ENCODE results near the gene PEPD. TPM values are rescaled to one million over a fixed set of nuclear protein-coding genes. Genes with fewer than 3 reads are reported as not detected.

PEPD gene
- total RNA-seq, 1 experiment from 2014 or later = 116 TPM

DNA sequence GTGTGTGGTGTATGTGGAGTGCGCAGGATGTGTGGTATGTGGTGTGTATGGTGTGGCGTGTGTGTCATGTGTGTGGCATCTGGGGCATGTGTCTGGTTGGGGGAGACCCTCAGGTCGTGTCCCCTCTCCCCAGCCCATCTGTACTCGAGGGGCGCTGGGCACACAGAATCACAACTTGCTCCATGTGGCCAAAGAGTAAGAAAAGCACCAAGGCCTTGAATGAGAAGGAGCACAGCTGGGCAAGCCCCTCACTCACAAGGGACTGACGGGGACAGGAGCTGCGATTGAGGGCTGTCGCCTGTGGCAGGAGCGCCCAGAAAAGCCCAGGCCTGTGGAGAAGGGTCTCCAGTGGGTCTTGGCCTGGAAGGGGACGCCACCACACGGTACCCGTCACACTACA is 62.8 kb downstream of the PEPD start:
- no peaks in the 10 kb centered on the region for H3K27me3 ChIP-seq (replicated peaks; ENCODE audit: control insufficient read depth, insufficient read depth, low read length)
- no peak for TF ChIP-seq CTCF (IDR thresholded peaks at IDR 0.05; ENCODE audit: insufficient read depth in 1 of 2, low read depth in 1 of 2, low read length in 1 of 2, severe bottlenecking in 1 of 2, unreplicated experiment in 1 of 2)
- H3K36me3 ChIP-seq (ENCODE audit: control insufficient read depth, insufficient read depth, low read length) = peaks cover 8% of the 10 kb centered on the region
- peaks cover 7% of the 10 kb centered on the region for H3K36me3 Mint-ChIP-seq (ENCODE audit: insufficient read depth, unreplicated experiment)
- ChIA-PET CTCF (interaction anchor here (0.6 kb wide), 1 partner anchor 79 kb away, joined by 4 read pairs; no protein-coding TSS in a partner anchor), POLR2A (no interaction called here)
- no TSS peak for BruUV-seq (replicated peaks)
- no peaks in the 10 kb centered on the region for H3K27me3 Mint-ChIP-seq (ENCODE audit: insufficient read depth, unreplicated experiment)
- no peaks in the 10 kb centered on the region for H3K4me1 Mint-ChIP-seq (ENCODE audit: low read depth, unreplicated experiment)
- H3K9me3 ChIP-seq = no peaks in the 10 kb centered on the region
- no peak overlapping the region for H3K4me3 ChIP-seq (ENCODE audit: low read depth, low read length)
- intact Hi-C loops (cut with micrococcal nuclease; ENCODE audit: unreplicated experiment) = no loop called here
- no peaks in the 10 kb centered on the region for H3K4me1 ChIP-seq
- DNase-seq = peak in 1 of 2 experiments; percentile 17
- no peaks in the 10 kb centered on the region for H3K9me3 Mint-ChIP-seq (ENCODE audit: unreplicated experiment)
- no peak overlapping the region for H3K4me3 Mint-ChIP-seq (ENCODE audit: unreplicated experiment)
- no peak overlapping the region for H3K27ac Mint-ChIP-seq (ENCODE audit: unreplicated experiment)

DNA sequence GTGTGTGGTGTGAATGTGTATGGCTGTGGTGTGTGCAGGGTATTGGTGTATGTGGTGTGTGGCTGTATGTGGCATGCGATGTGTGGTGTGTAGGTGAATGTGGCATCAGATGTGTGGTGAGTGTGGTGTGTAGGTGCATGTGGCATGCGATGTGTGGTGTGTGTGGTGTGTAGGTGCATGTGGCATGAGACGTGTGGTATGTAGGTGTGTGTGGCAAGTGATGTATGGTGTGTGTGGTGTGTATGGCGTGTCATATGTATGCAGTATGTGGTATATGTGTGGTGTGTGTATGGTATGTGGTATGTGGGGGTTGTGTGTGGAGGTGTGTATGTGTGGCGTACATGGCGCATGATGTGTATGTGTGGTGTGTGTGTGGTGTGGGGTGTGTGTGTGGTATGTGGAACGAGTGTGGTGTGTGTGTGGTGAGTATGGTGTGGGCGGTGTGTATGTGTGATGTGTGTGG is 63.4 kb downstream of the PEPD start:
- H3K9me3 Mint-ChIP-seq (ENCODE audit: unreplicated experiment) = no peaks in the 10 kb centered on the region
- H3K27ac Mint-ChIP-seq (ENCODE audit: unreplicated experiment) = no peak overlapping the region
- no peak overlapping the region for H3K4me3 Mint-ChIP-seq (ENCODE audit: unreplicated experiment)
- intact Hi-C loops (cut with micrococcal nuclease; ENCODE audit: unreplicated experiment) = no loop called here
- DNase-seq = peak in 1 of 2 experiments; percentile 19
- Histone ChIP-seq H3K36me3 (ENCODE audit: control insufficient read depth, insufficient read depth, low read length) (peaks cover 6% of the 10 kb centered on the region), H3K4me1 (no peaks in the 10 kb centered on the region), H3K4me3 (ENCODE audit: low read depth, low read length) (no peak overlapping the region), H3K27me3 (replicated peaks; ENCODE audit: control insufficient read depth, insufficient read depth, low read length) (no peaks in the 10 kb centered on the region), H3K9me3 (no peaks in the 10 kb centered on the region)
- ChIA-PET CTCF (no interaction called here), POLR2A (no interaction called here)
- H3K36me3 Mint-ChIP-seq (ENCODE audit: insufficient read depth, unreplicated experiment) = peaks cover 7% of the 10 kb centered on the region
- no TSS peak for BruUV-seq (replicated peaks)
- H3K4me1 Mint-ChIP-seq (ENCODE audit: low read depth, unreplicated experiment) = no peaks in the 10 kb centered on the region
- TF ChIP-seq CTCF (IDR thresholded peaks at IDR 0.05; ENCODE audit: insufficient read depth in 1 of 2, low read depth in 1 of 2, low read length in 1 of 2, severe bottlenecking in 1 of 2, unreplicated experiment in 1 of 2) = no peak
- no peaks in the 10 kb centered on the region for H3K27me3 Mint-ChIP-seq (ENCODE audit: insufficient read depth, unreplicated experiment)

DNA sequence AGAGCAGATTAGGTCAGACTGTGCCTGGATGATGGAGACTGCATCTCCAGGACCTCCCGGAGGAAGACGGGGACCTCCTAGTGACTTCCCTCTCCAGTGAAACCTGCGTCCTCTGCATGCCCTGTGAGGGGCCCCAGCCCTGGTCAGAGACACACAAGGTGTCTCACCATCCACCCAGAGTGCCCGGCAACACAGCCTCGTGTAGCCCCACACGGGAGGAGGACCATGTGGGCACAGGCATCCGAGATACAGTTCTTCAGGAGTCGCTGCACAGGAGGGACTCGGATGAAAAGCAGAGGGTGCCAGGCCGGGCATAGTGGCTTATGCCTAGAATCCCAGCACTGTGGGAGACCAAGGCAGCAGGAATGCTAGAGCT is 64.8 kb downstream of the PEPD start:
- Histone ChIP-seq H3K4me1 (no peaks in the 10 kb centered on the region), H3K27me3 (replicated peaks; ENCODE audit: control insufficient read depth, insufficient read depth, low read length) (no peaks in the 10 kb centered on the region), H3K4me3 (ENCODE audit: low read depth, low read length) (no peak overlapping the region), H3K36me3 (ENCODE audit: control insufficient read depth, insufficient read depth, low read length) (peaks cover 6% of the 10 kb centered on the region), H3K9me3 (no peaks in the 10 kb centered on the region)
- DNase-seq = peak in 1 of 2 experiments; percentile 16
- ChIA-PET POLR2A (no interaction called here), CTCF (no interaction called here)
- Mint-ChIP-seq H3K9me3 (ENCODE audit: unreplicated experiment) (no peaks in the 10 kb centered on the region), H3K27me3 (ENCODE audit: insufficient read depth, unreplicated experiment) (no peaks in the 10 kb centered on the region), H3K27ac (ENCODE audit: unreplicated experiment) (no peak overlapping the region), H3K4me1 (ENCODE audit: low read depth, unreplicated experiment) (no peaks in the 10 kb centered on the region), H3K36me3 (ENCODE audit: insufficient read depth, unreplicated experiment) (peaks cover 7% of the 10 kb centered on the region), H3K4me3 (ENCODE audit: unreplicated experiment) (no peak overlapping the region)
- BruUV-seq (replicated peaks) = no TSS peak
- no peak for TF ChIP-seq CTCF (IDR thresholded peaks at IDR 0.05; ENCODE audit: insufficient read depth in 1 of 2, low read depth in 1 of 2, low read length in 1 of 2, severe bottlenecking in 1 of 2, unreplicated experiment in 1 of 2)
- intact Hi-C loops (cut with micrococcal nuclease; ENCODE audit: unreplicated experiment) = no loop called here
